Nucleus accumbens (tissue), 56 donors: ENCODE measurements around the gene SPINDOC.
A peak's percentile ranks its signal among the peaks of the same experiment; 100 is the strongest.
"Not testable (repeated sequence)": the region's sequence is repeated elsewhere in the genome, so short reads cannot be mapped to it uniquely, and the experiment has no call there.

Experiments used
- DNase-seq, 56 donors: peaks; one replicate each; lab custom pipeline; 2025; lab: John Stamatoyannopoulos, UW

Gene SPINDOC

DNA sequence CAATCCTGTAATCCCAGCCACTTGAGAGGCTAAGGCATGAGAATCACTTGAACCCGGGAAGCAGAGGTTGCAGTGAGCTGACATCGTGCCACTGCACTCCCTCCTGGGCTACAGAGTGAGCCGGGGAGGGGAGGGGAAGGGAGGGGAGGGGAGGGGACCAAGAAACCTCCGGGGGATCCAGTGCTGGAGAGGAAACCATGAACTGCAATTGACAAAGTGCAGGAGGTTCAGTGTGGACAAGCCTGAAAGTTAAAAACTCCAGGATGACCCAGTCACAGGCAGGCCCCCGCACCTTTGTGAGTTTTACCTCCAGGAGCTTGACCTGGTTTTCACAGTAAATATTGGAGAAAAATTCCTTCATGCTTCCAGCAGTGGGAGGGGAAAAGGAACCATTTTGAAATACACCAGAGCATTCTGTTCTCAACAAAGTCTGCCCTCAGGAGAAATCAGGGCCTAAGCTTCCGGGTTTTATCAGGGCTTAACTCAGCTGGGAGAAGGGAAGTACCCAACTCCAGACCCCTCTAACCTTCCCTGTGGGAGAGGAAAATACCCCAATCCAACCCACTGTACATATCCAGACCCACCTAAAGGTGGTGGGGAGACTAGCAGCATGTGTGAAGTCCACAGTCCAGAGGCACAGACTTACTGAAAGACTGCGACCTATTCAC, 29.2 kb upstream of the SPINDOC start:
- no peak for DNase-seq

GRCh38 chr11:63785823-63786222, 27.4 kb upstream of the SPINDOC start:
- no peak for DNase-seq

DNA sequence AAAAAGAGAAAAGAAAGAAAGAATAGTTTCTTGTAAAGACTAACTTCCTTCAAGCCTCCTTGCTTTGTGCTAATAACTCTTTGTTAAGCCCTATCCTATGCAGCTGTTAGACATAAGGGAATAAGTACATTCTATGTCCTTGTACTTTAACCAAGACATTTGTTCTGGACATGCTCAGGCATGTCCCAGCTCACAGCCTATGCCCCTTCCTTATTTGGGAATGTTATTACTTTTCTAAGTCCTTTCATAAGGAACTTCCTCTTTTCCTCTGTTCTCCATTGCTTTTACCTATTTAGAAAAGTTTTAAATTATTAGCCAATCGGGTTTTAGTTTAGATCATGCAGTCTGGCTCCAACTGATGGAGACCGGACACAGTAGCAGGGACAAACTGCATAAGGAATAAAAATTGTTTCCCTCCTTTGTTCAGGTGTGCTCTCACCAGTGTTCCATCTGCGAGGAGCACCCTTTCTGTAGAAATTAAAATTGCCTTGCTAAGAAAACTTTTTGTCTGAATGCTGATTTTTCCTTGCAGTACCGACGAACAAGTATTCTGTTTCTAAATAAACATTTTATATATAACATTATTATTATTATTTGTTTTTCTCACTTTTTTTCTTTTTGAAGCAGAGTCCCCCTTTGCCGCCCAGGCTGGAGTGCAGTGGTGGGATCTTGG, 21.6 kb upstream of the SPINDOC start:
- DNase-seq, result no peak

DNA sequence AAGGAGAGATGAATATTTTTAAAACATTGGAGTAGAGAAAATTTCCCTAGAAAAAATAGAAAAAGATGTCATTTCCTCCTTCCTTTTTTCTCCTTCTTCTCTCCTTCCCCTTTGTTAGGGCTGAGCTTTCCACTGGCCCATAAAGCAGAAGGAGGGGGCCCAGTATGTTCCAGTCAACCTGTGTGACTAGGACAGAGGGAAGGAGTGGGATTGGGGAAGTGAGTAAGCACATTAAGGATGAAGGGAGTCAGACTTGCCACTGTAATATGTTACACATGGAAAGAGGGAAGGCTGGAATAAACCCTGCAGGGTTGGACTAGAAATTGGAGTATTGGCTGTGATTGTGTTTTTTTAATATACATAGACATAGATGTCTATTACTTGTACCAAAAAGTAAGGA, 20.1 kb upstream of the SPINDOC start:
- DNase-seq, result no peak

GRCh38 chr11:63795066-63795465, 18.2 kb upstream of the SPINDOC start:
- DNase-seq, result no peak

- DNase-seq, result no peak
These were observed 12.3 kb upstream of the SPINDOC start for GRCh38 chr11:63800921-63801320.

DNA sequence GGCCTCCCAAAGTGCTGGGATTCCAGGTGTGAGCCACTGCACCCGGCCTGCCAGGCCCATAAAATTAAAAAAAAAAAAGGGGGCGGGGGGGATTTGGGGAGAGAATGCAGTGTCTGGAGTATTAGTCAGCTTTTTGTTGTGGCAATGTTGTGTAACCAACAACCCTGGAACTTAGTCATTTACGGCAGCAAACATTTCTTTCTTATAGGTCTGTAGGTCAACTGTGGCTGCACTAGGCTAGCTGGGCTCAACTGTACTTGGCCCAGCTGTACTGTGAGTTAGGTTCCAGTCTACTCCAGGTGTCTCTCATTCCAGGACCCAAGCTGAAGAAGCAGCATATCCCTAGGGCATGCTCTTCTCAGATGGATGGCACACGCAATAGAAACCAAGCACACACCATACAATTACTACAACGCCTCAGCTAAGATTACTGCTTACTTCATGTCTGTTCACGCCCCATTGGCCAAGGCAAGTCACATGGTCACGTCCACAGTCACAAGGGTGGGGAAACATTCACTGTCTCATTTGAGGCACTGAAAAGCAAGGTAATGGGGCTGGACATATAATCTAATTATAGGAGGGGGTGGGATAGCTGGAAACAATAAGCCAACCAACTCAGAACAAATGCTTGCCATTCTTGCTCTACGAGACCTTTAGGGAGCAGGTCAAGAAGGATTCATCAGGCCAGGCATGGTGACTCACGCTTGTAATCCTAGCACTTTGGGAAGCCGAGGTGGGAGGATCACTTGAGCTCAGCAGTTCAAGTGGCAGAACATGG, 10.4 kb upstream of the SPINDOC start:
- peak in 1 of 56 donors; percentile 10 for DNase-seq

DNA sequence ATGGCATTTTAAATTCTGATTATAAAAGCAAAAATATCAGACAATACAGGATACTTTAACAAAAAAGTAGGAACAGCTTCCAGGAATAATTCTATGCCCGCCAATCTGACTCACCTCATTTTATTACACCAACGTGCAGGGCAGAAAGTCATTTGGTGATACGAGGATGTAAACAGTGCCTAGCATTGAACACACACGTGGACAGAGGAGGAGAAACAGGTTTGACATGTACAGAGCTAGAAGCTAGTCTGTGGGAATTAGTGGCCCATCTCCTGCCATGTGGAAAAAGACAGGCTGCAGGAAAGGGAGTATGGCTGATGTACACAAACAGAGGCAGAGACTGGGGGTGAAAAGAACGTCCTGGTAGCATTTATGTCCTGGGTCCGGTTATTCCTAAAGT, 9.0 kb upstream of the SPINDOC start:
- DNase-seq, result no peak

DNA sequence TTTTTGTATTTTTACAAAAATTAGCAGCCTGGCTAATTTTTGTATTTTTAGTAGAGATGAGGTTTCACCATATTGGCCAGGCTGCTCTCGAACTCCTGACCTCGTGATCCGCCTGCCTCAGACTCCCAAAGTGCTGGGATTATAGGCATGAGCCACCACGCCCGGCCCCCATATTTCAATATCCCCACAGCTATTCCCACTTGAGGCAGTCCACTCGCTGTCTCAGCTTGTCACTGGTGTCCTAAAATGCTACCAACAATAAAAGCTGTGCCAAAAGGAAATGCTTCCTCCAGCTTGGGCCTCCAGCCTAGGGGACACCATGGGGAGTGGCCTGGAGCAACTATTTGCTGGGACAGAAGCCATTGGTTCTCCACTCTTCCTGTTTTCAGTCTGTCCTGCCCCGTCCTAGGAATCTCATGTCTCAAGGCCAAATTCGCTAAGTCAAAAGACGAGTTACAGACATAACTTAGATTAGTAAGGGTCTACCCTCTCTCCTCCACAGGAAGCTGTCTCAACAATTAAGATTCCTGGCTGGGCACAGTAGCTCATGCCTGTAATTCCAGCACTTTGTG, 7.3 kb upstream of the SPINDOC start:
- DNase-seq, result no peak

GRCh38 chr11:63810383-63810782, 2.9 kb upstream of the SPINDOC start:
- not testable (repeated sequence) for DNase-seq

DNA sequence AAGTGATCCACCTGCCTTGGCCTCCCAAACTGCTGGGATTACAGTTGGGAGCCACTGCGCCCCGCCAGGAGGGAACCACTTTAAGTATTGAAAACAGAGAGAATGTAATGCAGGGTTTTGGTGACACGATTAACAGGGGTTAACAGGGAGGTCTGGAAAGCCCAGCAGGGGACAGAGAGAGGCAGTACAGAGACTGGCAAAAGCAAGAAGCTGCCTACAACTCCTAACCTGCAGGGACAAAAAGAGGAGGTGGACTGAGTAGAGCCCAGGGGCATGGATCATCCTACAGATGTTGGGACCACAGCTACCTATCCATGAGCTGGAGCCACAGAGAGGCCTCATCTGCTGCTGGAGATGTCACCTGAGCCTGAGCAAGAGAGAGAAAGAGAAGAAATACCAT, 1.7 kb upstream of the SPINDOC start:
- no peak for DNase-seq

DNA sequence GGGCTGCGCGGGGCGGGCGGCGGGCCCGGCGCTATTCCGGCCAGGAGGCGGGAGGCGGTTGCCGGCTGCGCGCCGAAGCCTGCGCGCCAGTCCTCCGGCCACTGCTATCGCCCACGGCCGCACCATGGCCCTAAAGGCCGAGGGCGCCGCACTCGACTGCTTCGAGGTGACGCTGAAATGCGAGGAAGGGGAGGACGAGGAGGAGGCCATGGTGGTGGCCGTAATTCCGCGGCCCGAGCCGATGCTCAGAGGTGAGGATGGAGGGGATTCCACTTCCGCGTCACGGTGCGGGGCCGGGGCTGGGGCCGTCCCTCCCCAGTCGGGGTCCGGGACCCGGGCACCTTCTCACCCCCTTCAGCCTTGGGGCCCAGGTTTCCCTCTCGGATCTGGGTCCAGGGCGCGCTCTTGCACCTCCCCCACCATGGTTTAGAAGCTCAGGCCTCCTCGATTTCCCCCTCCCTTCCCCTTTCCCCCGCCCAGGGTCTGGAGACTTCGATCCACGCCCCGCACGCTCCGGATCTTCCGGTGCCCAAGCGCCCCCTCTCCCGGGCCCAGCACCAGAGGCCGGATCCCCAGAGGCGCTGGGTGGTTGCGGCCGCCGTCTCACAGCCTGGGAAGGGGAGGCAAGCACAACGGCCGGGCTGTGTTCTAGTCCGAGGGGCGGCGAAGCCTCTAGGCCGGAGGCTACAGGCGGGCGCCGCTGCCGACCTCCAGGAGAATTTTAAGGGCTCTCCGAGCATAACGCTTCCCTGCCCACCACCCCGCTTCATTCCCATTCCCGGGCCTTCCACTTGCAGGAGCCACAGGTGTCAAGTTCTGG, 517 bp downstream of the SPINDOC start:
- DNase-seq, result peak in 49 of 56 donors; percentile 9 to 68 (median 38)

- peak in 1 of 56 donors; percentile 40 for DNase-seq
These were observed 1.1 kb downstream of the SPINDOC start for GRCh38 chr11:63814383-63814736.

- no peak for DNase-seq
These were observed 2.9 kb downstream of the SPINDOC start for GRCh38 chr11:63816166-63816565.

GRCh38 chr11:63816732-63817131, 3.5 kb downstream of the SPINDOC start:
- no peak for DNase-seq

DNA sequence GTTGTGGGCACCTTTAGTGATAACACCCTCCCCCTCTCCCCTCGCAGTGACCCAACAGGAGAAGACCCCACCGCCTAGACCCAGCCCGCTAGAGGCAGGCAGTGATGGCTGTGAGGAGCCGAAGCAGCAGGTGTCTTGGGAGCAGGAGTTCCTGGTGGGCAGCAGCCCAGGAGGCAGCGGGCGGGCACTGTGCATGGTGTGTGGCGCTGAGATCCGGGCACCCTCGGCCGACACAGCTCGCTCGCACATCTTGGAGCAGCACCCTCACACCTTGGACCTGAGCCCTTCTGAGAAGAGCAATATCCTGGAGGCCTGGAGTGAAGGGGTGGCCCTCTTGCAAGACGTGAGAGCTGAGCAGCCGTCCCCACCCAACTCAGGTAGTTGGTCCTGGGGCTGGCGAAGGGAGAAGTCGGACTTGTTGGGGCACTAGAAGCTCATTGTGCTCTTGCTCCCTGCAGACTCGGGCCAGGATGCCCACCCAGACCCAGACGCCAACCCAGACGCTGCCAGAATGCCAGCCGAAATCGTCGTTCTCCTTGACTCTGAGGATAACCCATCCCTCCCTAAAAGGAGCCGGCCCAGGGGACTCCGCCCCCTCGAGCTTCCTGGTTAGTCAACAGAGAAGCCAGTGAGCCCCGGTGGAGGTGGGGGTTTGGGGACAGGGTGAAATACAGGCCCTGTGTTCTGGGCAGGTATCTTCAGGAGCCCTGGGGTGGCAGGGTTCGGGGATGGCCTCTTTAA, 4.7 kb downstream of the SPINDOC start:
- no peak for DNase-seq

GRCh38 chr11:63818609-63819008, 5.4 kb downstream of the SPINDOC start:
- DNase-seq, result no peak

DNA sequence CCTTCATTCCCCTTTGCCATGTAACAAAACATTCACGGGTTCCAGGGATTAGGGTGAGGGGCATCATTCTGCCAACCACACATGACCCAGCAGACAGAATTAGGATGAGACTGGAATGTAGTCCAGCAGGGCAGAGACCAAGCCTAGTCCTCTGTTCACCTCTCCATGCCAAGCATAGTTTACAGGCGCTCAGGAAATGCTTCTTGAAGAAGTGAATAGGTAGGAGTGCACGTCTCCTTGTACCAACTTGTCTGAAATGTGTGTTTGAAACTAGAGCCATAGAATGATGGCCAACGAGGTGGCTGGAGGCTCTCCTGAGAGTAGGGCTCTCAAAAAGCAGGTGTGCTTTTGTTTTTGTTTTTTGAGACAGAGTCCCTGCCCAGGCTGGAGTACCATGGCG, 8.2 kb downstream of the SPINDOC start:
- no peak for DNase-seq

GRCh38 chr11:63826471-63827190, 13.4 kb downstream of the SPINDOC start:
- DNase-seq, result no peak
